Lower leg skin (tissue), 4 donors: ENCODE data around the gene CCAR1. TPM values are rescaled to one million over a fixed set of nuclear protein-coding genes. Genes with fewer than 3 reads are reported as not detected.
"Not testable (repeated sequence)": the region's sequence is repeated elsewhere in the genome, so short reads cannot be mapped to it uniquely, and the experiment has no call there.

Source experiments
- DNase-seq, 2 donors: peaks; one replicate each; pipeline ENCODE4 v3.0.0-alpha.2; 2019; ENCODE audit warnings: low spot score in 2 of 2
- H3K4me3 ChIP-seq: fragments of 200-600 bp; sonication (generic); 2 replicates; pipeline ENCODE4 v1.5.1; 2017; ENCODE audit warnings: mild to moderate bottlenecking, low read depth; ENCODE audit not compliant: poor library complexity, severe bottlenecking
- POLR2A ChIP-seq, 2 donors: fragments of 450-650 bp; IDR thresholded peaks; one replicate each; pipeline ENCODE4 v1.6.1; 2016 to 2017; ENCODE audit warnings: antibody characterized with exemption in 2 of 2, mild to moderate bottlenecking in 1 of 2, moderate library complexity in 1 of 2
- WGBS, 2 donors: methylation state at CpG; one replicate each; pipeline ENCODE4 v1.1.5; 2018; 5-methylcytosine and 5-hydroxymethylcytosine counted together
- intact Hi-C: fragments of 100-400 bp; cut with DNase I; formaldehyde crosslinking; loops from one replicate; pipeline ENCODE4 v1.15.0; 2023; ENCODE audit warnings: low total_unique reads
- total RNA-seq, 4 donors: library from RNA; depleted of rRNA; stranded (reverse); fragments of >200 nt; gene quantifications; one replicate each; pipeline ENCODE4 v1.1.0, GENCODE V29; 2016
- TF ChIP-seq, protein P1 (sequence below), 3 donors: fragments of 450-650 bp; IDR thresholded peaks; one replicate each; pipeline ENCODE4 v1.5.1; 2016; ENCODE audit warnings: antibody characterized with exemption in 3 of 3, mild to moderate bottlenecking in 3 of 3, moderate library complexity in 2 of 3

The CCAR1 gene
- total RNA-seq, 4 donors from 2014 or later, result 19.1 to 41.4 (median 28.9) TPM

DNA sequence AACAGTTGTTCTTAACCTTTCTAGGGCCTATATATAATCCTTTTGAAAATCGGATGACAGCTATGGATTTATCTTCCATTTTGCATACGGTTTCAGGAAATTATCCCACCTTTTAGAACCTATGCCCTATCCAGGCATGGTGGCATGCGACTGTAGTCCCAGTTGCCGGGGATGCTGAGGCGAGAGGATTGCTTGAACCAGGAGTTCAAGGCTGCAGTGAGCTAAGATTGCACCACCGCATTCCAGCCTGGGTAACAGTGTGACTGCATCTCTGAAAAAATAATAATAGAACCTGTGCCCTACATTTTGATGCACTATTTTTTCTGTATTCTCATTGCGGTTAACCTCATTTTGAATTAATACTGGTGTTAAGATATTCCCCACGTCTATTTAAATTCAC, 11.6 kb downstream of the CCAR1 start:
- H3K4me3 ChIP-seq, result no peak overlapping the region
- TF ChIP-seq, protein P1, sequence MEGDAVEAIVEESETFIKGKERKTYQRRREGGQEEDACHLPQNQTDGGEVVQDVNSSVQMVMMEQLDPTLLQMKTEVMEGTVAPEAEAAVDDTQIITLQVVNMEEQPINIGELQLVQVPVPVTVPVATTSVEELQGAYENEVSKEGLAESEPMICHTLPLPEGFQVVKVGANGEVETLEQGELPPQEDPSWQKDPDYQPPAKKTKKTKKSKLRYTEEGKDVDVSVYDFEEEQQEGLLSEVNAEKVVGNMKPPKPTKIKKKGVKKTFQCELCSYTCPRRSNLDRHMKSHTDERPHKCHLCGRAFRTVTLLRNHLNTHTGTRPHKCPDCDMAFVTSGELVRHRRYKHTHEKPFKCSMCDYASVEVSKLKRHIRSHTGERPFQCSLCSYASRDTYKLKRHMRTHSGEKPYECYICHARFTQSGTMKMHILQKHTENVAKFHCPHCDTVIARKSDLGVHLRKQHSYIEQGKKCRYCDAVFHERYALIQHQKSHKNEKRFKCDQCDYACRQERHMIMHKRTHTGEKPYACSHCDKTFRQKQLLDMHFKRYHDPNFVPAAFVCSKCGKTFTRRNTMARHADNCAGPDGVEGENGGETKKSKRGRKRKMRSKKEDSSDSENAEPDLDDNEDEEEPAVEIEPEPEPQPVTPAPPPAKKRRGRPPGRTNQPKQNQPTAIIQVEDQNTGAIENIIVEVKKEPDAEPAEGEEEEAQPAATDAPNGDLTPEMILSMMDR (IDR thresholded peaks at IDR 0.05), result no peak
- no peak for TF ChIP-seq POLR2A (IDR thresholded peaks at IDR 0.05)
- WGBS, 2 donors, result 93 to 97% methylated on average over 8 of the region's 8 CpGs
- DNase-seq, result peak in 1 of 2 donors; percentile 25
- intact Hi-C loops, result no loop called here

DNA sequence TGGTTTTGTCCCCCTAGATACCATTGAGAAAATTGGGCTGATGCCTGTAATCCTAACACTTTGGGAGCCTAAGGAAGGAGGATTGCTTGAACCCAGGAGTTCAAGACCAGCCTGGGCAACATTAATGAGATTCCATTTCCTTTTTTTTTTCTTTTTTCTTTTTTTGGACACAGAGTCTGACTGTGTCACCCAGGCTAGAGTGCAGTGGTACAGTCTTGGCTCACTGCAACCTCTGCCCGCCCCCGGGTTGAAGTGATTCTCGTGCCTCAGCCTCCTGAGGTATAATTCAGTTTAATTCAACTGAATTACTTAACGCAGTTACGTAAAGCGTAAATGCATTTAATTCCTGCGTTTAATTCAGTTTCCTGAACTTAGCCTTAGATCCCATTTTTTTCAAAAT, 13.3 kb downstream of the CCAR1 start:
- no peak for TF ChIP-seq POLR2A (IDR thresholded peaks at IDR 0.05)
- no peak for DNase-seq
- intact Hi-C loops, result no loop called here
- H3K4me3 ChIP-seq, result no peak overlapping the region
- WGBS, 2 donors, result 91 to 94% methylated on average over 7 of the region's 7 CpGs

GRCh38 chr10:68735119-68735518, 14.1 kb downstream of the CCAR1 start:
- no peak overlapping the region for H3K4me3 ChIP-seq
- DNase-seq, result no peak
- TF ChIP-seq, protein P1 (IDR thresholded peaks at IDR 0.05), result no peak
- no peak for TF ChIP-seq POLR2A (IDR thresholded peaks at IDR 0.05)
- WGBS, 2 donors, result 73 to 75% methylated on average over 6 of the region's 6 CpGs
- intact Hi-C loops, result no loop called here

GRCh38 chr10:68735739-68736138, 14.7 kb downstream of the CCAR1 start:
- DNase-seq, H3K4me3 ChIP-seq, intact Hi-C loops: not testable (repeated sequence)
- 84 to 99% methylated on average over 6 to 7 of the region's 7 CpGs for WGBS, 2 donors

DNA sequence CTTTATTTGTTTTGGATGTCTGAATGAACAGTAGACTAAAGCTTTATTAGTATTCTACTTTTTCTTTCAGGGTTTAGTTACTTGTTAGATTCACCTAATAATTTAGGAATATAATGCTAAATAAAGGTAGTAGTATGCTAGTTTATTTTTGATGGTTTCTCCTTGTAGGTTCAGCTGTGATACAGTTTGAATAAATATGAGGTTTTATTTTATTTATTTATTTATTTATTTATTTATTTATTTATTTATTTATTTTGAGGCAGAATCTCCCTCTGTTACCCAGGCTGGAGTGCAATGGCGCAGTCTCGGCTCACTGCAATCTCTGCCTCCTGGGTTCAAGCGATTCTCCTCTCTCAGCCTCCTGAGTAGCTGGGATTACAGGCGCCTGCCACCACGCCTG, 19.6 kb downstream of the CCAR1 start:
- intact Hi-C loops, DNase-seq, H3K4me3 ChIP-seq: not testable (repeated sequence)
- WGBS, 2 donors, result 95 to 97% methylated on average over 5 of the region's 5 CpGs

DNA sequence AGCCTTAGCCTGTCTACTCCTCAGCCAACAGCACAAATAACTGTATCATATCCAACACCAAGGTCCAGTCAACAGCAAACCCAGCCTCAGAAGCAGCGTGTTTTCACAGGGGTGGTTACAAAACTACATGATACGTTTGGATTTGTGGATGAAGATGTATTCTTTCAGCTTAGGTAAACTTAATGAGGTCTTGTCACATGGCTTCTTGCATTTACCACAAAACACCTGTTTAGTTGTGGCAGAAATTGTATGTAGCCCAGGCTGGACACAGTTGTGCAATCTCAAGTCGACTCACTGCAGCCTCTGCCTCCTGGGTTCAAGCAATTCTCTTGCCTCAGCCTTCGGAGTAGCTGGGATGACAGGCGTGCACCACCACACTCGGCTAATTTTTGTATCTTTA, 21.4 kb downstream of the CCAR1 start:
- TF ChIP-seq POLR2A (IDR thresholded peaks at IDR 0.05), result no peak
- TF ChIP-seq, protein P1 (IDR thresholded peaks at IDR 0.05), result no peak
- WGBS, 2 donors, result 79 to 80% methylated on average over 6 of the region's 6 CpGs
- DNase-seq, result no peak
- intact Hi-C loops, result no loop called here
- no peak overlapping the region for H3K4me3 ChIP-seq

DNA sequence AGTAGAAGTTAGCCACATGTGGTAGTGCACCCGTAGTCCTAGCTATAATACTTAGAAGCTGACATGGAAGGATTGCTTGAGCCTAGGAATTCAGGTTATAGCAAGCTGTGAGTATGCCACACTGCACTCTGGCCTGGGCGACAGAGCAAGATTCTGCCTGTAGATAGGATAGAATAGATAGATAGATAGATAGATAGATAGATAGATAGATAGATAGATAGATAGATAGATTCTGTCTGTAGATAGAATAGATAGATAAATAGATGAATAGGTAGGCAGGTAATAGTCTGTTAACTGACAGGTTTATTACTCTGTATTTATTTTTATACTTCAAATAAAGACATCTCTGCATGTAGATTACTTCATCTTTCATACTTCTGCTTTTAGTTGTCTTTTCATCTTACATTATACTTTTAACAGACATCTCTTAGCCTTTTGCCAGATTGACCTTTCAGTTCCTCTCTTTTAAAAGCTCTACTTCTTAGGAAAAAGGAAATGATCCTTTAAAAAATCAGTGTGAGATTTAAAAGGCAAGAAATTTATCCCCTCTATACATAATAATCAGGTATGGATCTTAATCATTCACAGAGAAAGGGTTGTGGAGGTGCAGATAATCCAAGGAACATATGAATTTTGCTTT, 31.8 kb downstream of the CCAR1 start:
- H3K4me3 ChIP-seq, result no peak overlapping the region
- WGBS, 2 donors, result 83 to 88% methylated on average over 2 of the region's 2 CpGs
- intact Hi-C loops, result no loop called here
- DNase-seq, result no peak
- TF ChIP-seq, protein P1 (IDR thresholded peaks at IDR 0.05), result no peak
- TF ChIP-seq POLR2A (IDR thresholded peaks at IDR 0.05), result no peak
